B cell (primary cell): ENCODE measurements around the gene SELENON. TPM values are rescaled to one million over a fixed set of nuclear protein-coding genes. Genes with fewer than 3 reads are reported as not detected.

ENCODE experiments used
- ATAC-seq: fragments of 200-7000 bp; cut with Tn5 transposase; one replicate; pipeline ENCODE4 v1.10.0; 2021; ENCODE audit warnings: low read depth, mild to moderate bottlenecking, moderate number of reproducible peaks, moderate library complexity
- CTCF ChIA-PET: fragments of 350-600 bp; sonication (Branson Sonifier 250); formaldehyde crosslinking; loops from one replicate; lab custom pipeline; 2021; ENCODE audit warnings: antibody characterized with exemption, inconsistent platforms; lab: Charles Lee
- POLR2A ChIA-PET: fragments of 350-600 bp; sonication (Branson Sonifier 250); formaldehyde crosslinking; loops from one replicate; lab custom pipeline; 2021; ENCODE audit warnings: antibody characterized with exemption; lab: Charles Lee
- DNase-seq: peaks from one replicate; pipeline ENCODE4 v3.0.0; 2013
- H2AFZ ChIP-seq: 2 replicates; pipeline ENCODE4 v1.6.1; 2012; ENCODE audit warnings: mild to moderate bottlenecking, low read depth, low read length; ENCODE audit not compliant: insufficient read depth, poor library complexity, severe bottlenecking
- H3K27ac ChIP-seq, 2 donors: 1 replicate in 1 of 2; 2 replicates in 1 of 2; pipeline ENCODE4 v1.5.1; 2012 to 2013; ENCODE audit warnings: low read length in 2 of 2, mild to moderate bottlenecking in 2 of 2, moderate library complexity in 1 of 2
- H3K27me3 ChIP-seq, 4 experiments: fragments of 200-600 bp in 1 of 4; sonication (generic) in 1 of 4; replicated peaks in 1 of 4; 1 replicate in 2 of 4; 2 replicates in 2 of 4; pipeline versions ENCODE4 v1.6.1 to v1.7.0; 2013 to 2016; ENCODE audit warnings: low read length in 3 of 4, mild to moderate bottlenecking in 2 of 4, mixed read lengths in 1 of 4, moderate library complexity in 1 of 4; ENCODE audit not compliant: insufficient read depth in 4 of 4, control insufficient read depth in 3 of 4; ENCODE audit errors: control extremely low read depth in 1 of 4
- H3K36me3 ChIP-seq, 2 experiments: replicated peaks in 1 of 2; 1 replicate in 1 of 2; 2 replicates in 1 of 2; pipeline versions ENCODE4 v1.6.1 to v1.7.1; 2013; ENCODE audit warnings: low read length in 1 of 2; ENCODE audit not compliant: insufficient read depth in 2 of 2, control insufficient read depth in 1 of 2; ENCODE audit errors: control extremely low read depth in 1 of 2, extremely low read depth in 1 of 2
- H3K4me1 ChIP-seq, 2 donors: fragments of 200-600 bp in 1 of 2; sonication (generic) in 1 of 2; 1 replicate in 1 of 2; 2 replicates in 1 of 2; pipeline versions ENCODE4 v1.5.1 to v1.6.1; 2013 to 2017; ENCODE audit warnings: low read length in 2 of 2; ENCODE audit not compliant: control insufficient read depth in 2 of 2, insufficient read depth in 2 of 2
- H3K4me2 ChIP-seq: replicated peaks from 2 replicates; pipeline ENCODE3; 2012; ENCODE audit warnings: mild to moderate bottlenecking, low read depth, low read length; ENCODE audit not compliant: poor library complexity, severe bottlenecking
- H3K4me3 ChIP-seq, 5 experiments: fragments of 200-600 bp in 1 of 5; sonication (generic) in 1 of 5; 1 replicate in 3 of 5; 2 replicates in 2 of 5; pipeline versions ENCODE4 v1.5.1 to v1.7.0; 2011 to 2016; ENCODE audit warnings: low read length in 4 of 5, mild to moderate bottlenecking in 4 of 5, low read depth in 2 of 5, control low read depth in 1 of 5, moderate library complexity in 1 of 5; ENCODE audit not compliant: insufficient read depth in 1 of 5; ENCODE audit errors: control extremely low read depth in 1 of 5, extremely low read depth in 1 of 5
- H3K79me2 ChIP-seq: fragments of 200-600 bp; sonication (generic); one replicate; pipeline ENCODE4 v1.6.0; 2016; ENCODE audit warnings: low read length; ENCODE audit not compliant: control insufficient read depth, insufficient read depth
- H3K9ac ChIP-seq: fragments of 200-600 bp; sonication (generic); 2 replicates; pipeline ENCODE4 v1.6.1; 2017; ENCODE audit warnings: mild to moderate bottlenecking, low read length, moderate library complexity
- H3K9me3 ChIP-seq, 3 donors: one replicate each; pipeline versions ENCODE4 v1.6.1 to v1.7.1; 2013; ENCODE audit warnings: low read length in 2 of 3; ENCODE audit not compliant: control insufficient read depth in 2 of 3, insufficient read depth in 1 of 3; ENCODE audit errors: control extremely low read depth in 1 of 3
- H4K20me1 ChIP-seq: 2 replicates; pipeline ENCODE4 v1.6.0; 2012; ENCODE audit warnings: mild to moderate bottlenecking, low read length; ENCODE audit not compliant: insufficient read depth, control insufficient read depth, poor library complexity, severe bottlenecking
- H3K27ac Mint-ChIP-seq: one replicate; pipeline ENCODE4 v1.8.0; 2021; ENCODE audit warnings: mixed read lengths
- H3K27me3 Mint-ChIP-seq: one replicate; pipeline ENCODE4 v1.8.0; 2021; ENCODE audit warnings: mixed read lengths
- H3K4me1 Mint-ChIP-seq: one replicate; pipeline ENCODE4 v1.8.0; 2021; ENCODE audit warnings: mixed read lengths
- H3K4me3 Mint-ChIP-seq: one replicate; pipeline ENCODE4 v1.8.0; 2021; ENCODE audit warnings: mixed read lengths
- H3K9me3 Mint-ChIP-seq: one replicate; pipeline ENCODE4 v1.8.0; 2022; ENCODE audit warnings: mixed read lengths; ENCODE audit not compliant: insufficient read depth
- EZH2 ChIP-seq: IDR thresholded peaks from 2 replicates; pipeline ENCODE4 v1.6.1; 2012; ENCODE audit warnings: borderline replicate concordance, low read depth, mild to moderate bottlenecking, moderate library complexity, low read length; ENCODE audit not compliant: insufficient read depth, poor library complexity, severe bottlenecking
- WGBS: methylation state at CpG from one replicate; pipeline ENCODE4 v1.1.5; 2013; ENCODE audit warnings: missing lambda C conversion rate; ENCODE audit not compliant: insufficient coverage; 5-methylcytosine and 5-hydroxymethylcytosine counted together
- intact Hi-C: fragments of 100-400 bp; cut with micrococcal nuclease; formaldehyde crosslinking; loops from one replicate; pipeline ENCODE4 v1.10.0; 2022
- polyA plus RNA-seq: library from polyadenylated mRNA; depleted of rRNA; stranded (reverse); fragments of >200 nt; gene quantifications from 2 replicates; pipeline ENCODE4 v1.2.3, GENCODE V29; 2012
- total RNA-seq, 2 donors: library from RNA; stranded (reverse); fragments of 120-200 nt in 1 of 2; gene quantifications; 1 replicate in 1 of 2; 2 replicates in 1 of 2; pipeline versions ENCODE4 v1.2.3 to v1.2.4, GENCODE V29; 2013 to 2022
- TF ChIP-seq, protein P1 (sequence below): fragments of 200-600 bp; IDR thresholded peaks from one replicate; pipeline ENCODE4 v1.8.0; 2022; ENCODE audit warnings: antibody characterized with exemption, mild to moderate bottlenecking

SELENON gene
- total and polyA plus RNA-seq, 2 donors (not counting 1 experiment from before 2014, with no cell fraction given): 10.9 to 16.5 TPM

DNA sequence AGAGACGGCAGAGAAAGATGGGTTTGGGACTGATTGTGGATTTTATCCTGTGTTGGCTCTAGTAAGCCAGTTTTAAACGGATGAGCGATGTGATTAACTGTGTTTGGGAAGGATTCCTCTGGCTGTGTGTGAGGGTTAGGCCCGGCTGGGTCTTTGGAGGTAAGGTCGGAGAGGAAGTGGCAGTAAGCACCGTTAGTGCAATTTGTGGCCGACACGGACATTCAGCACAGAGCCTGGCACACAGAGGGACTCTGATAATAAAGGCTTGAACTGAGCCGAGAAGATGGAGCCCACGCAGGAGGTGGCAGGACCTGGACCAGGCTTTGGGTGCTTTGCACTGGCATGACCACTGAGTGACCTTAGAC lies 21.1 kb downstream of the SELENON start:
- CTCF ChIA-PET: interaction anchor here (2.6 to 2.9 kb wide), 2 partner anchors 11 to 19 kb away, joined by 6 to 18 read pairs; no protein-coding TSS in a partner anchor
- POLR2A ChIA-PET: interaction anchor here (0.5 to 1.1 kb wide), 3 partner anchors 10 to 1718 kb away, joined by 5 to 6 read pairs (median 5); no protein-coding TSS in a partner anchor
- Mint-ChIP-seq H3K27me3 (no peaks in the 10 kb centered on the region), H3K9me3 (no peaks in the 10 kb centered on the region), H3K4me3 (peak overlapping the region; percentile 95), H3K4me1 (peaks cover 29% of the 10 kb centered on the region), H3K27ac (peak overlapping the region; percentile 94)
- H3K79me2 ChIP-seq: peaks cover 40% of the 10 kb centered on the region
- WGBS: 35% methylated on average over 8 of the region's 10 CpGs
- no peak for DNase-seq
- H4K20me1 ChIP-seq: peaks cover 22% of the 10 kb centered on the region
- no peak for TF ChIP-seq EZH2
- TF ChIP-seq, protein P1, sequence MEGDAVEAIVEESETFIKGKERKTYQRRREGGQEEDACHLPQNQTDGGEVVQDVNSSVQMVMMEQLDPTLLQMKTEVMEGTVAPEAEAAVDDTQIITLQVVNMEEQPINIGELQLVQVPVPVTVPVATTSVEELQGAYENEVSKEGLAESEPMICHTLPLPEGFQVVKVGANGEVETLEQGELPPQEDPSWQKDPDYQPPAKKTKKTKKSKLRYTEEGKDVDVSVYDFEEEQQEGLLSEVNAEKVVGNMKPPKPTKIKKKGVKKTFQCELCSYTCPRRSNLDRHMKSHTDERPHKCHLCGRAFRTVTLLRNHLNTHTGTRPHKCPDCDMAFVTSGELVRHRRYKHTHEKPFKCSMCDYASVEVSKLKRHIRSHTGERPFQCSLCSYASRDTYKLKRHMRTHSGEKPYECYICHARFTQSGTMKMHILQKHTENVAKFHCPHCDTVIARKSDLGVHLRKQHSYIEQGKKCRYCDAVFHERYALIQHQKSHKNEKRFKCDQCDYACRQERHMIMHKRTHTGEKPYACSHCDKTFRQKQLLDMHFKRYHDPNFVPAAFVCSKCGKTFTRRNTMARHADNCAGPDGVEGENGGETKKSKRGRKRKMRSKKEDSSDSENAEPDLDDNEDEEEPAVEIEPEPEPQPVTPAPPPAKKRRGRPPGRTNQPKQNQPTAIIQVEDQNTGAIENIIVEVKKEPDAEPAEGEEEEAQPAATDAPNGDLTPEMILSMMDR: no peak
- no peaks in the 10 kb centered on the region for H3K9me3 ChIP-seq
- peaks cover 18 to 24% of the 10 kb centered on the region in 2 donors for H3K4me1 ChIP-seq
- peak overlapping the region; percentile 17 to 99 (median 84) for H3K4me3 ChIP-seq
- no peaks in the 10 kb centered on the region for H3K27me3 ChIP-seq
- intact Hi-C loops: loop anchor here (2.0 kb wide), 1 partner anchor 390 kb away; the partner anchor contains the start of gene MACO1
- H2AFZ ChIP-seq: peak overlapping the region; percentile 89
- ATAC-seq: no peak
- peak overlapping the region; percentile 94 for H3K4me2 ChIP-seq
- peak overlapping the region; percentile 76 to 84 for H3K27ac ChIP-seq
- peak overlapping the region; percentile 83 for H3K9ac ChIP-seq
- H3K36me3 ChIP-seq: peaks cover 0 to 4% of the 10 kb centered on the region in 2 experiments

DNA sequence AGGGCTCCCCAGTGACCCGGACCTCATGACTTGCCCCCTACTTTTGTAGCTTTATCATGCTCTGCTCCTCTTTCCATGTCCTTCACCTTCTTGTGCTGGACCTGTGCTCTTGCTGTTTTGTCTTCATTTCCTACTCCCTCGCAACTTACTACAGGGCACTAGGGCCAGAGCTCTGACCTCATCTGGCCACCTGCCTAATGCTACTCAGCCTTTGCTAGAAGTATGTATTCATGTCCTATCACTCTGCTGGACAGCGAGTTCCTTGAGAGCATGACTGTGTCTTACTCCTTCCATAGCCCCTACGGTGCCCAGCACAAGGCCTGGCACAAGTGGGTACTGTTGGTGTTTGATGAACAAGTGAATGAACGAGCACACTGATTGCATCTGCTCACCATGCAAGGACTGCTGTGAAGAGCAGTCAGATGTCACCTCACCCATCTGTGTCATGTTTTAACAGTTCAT lies 21.7 kb downstream of the SELENON start:
- H3K4me3 Mint-ChIP-seq: peak overlapping the region; percentile 95
- peak; percentile 23 for DNase-seq
- no peaks in the 10 kb centered on the region for H3K9me3 Mint-ChIP-seq
- no peaks in the 10 kb centered on the region for H3K27me3 Mint-ChIP-seq
- H3K79me2 ChIP-seq: peaks cover 40% of the 10 kb centered on the region
- H3K4me3 ChIP-seq: peak overlapping the region in 2 of 5 experiments; percentile 84 to 99
- H3K9ac ChIP-seq: peak overlapping the region; percentile 83
- WGBS: 100% methylated on average over 4 of the region's 5 CpGs
- TF ChIP-seq, protein P1: no peak
- no peak for TF ChIP-seq EZH2
- H3K27ac ChIP-seq: no peak overlapping the region
- H3K9me3 ChIP-seq: no peaks in the 10 kb centered on the region
- H3K4me1 Mint-ChIP-seq: peaks cover 29% of the 10 kb centered on the region
- intact Hi-C loops: loop anchor here (2.0 kb wide), 1 partner anchor 391 kb away; the partner anchor contains the start of gene MACO1
- H3K27ac Mint-ChIP-seq: peak overlapping the region; percentile 21
- peak overlapping the region; percentile 89 for H2AFZ ChIP-seq
- peak overlapping the region; percentile 94 for H3K4me2 ChIP-seq
- H3K27me3 ChIP-seq: no peaks in the 10 kb centered on the region
- peaks cover 22% of the 10 kb centered on the region for H4K20me1 ChIP-seq
- CTCF ChIA-PET: interaction anchor here (0.8 to 2.9 kb wide), 3 partner anchors 11 to 74 kb away, joined by 3 to 18 read pairs (median 3); no protein-coding TSS in a partner anchor
- ATAC-seq: no peak
- H3K4me1 ChIP-seq: peaks cover 18 to 24% of the 10 kb centered on the region in 2 donors
- H3K36me3 ChIP-seq: peaks cover 0 to 9% of the 10 kb centered on the region in 2 experiments
- POLR2A ChIA-PET: interaction anchor here (0.6 kb wide), 1 partner anchor 156 kb away, joined by 5 read pairs; no protein-coding TSS in a partner anchor
